Esophagus muscularis mucosa (tissue), 3 donors: ENCODE data around the gene CFAP54.

Source experiments
- CTCF ChIP-seq, 3 experiments: fragments of 200-600 bp in 2 of 3; fragments of 450-650 bp in 1 of 3; sonication (generic) in 2 of 3; IDR thresholded peaks; one replicate each; pipeline ENCODE4 v1.5.1; 2017 to 2019; ENCODE audit warnings: antibody characterized with exemption in 3 of 3, mild to moderate bottlenecking in 2 of 3, moderate library complexity in 1 of 3
- POLR2A ChIP-seq: fragments of 450-650 bp; IDR thresholded peaks from one replicate; pipeline ENCODE4 v1.6.1; 2017; ENCODE audit warnings: antibody characterized with exemption, moderate library complexity, mild to moderate bottlenecking, low read depth
- POLR2AphosphoS5 ChIP-seq, 2 donors: sonication (generic); formaldehyde crosslinking; IDR thresholded peaks; one replicate each; pipeline ENCODE4 v1.6.1; 2017; ENCODE audit warnings: antibody characterized with exemption in 2 of 2

GRCh38 chr12:96636895-96637294 is 147.5 kb downstream of the CFAP54 start:
- TF ChIP-seq CTCF (IDR thresholded peaks at IDR 0.05) (no peak), POLR2A (no peak), POLR2AphosphoS5 (IDR thresholded peaks at IDR 0.05) (no peak)
